MCF 10A (cell line): ENCODE measurements around the gene EEF1AKMT3. TPM values are rescaled to one million over a fixed set of nuclear protein-coding genes. Genes with fewer than 3 reads are reported as not detected.

Source experiments
- BruUV-seq: library from RNA; stranded (reverse); fragments of 400-500 nt; replicated peaks from 2 replicates; lab custom pipeline; 2021; lab: Mats Ljungman, UMichigan
- CTCF ChIA-PET: fragments of 300-600 bp; sonication (Branson Sonifier 250); formaldehyde crosslinking; extraction: SDS; loops from one replicate; lab custom pipeline; 2021; ENCODE audit warnings: antibody characterized with exemption, inconsistent platforms; lab: Yijun Ruan, JAX
- POLR2A ChIA-PET: fragments of 300-600, 350-650 bp; sonication (Branson Sonifier 250); formaldehyde crosslinking; extraction: SDS; loops from one replicate; lab custom pipeline; 2020; ENCODE audit warnings: antibody characterized with exemption, inconsistent platforms; lab: Yijun Ruan, JAX
- DNase-seq: peaks from one replicate; pipeline ENCODE4 v3.0.0-alpha.2; 2018; ENCODE audit not compliant: unreplicated experiment
- H3K27ac Mint-ChIP-seq: one replicate; pipeline ENCODE4 v1.8.0; 2022; ENCODE audit warnings: mild to moderate bottlenecking, low read depth, mixed read lengths; ENCODE audit not compliant: unreplicated experiment
- H3K27me3 Mint-ChIP-seq: one replicate; pipeline ENCODE4 v1.8.0; 2022; ENCODE audit warnings: mixed read lengths; ENCODE audit not compliant: insufficient read depth, unreplicated experiment
- H3K36me3 Mint-ChIP-seq: one replicate; pipeline ENCODE4 v1.8.0; 2022; ENCODE audit warnings: mild to moderate bottlenecking, moderate library complexity, mixed read lengths; ENCODE audit not compliant: insufficient read depth, unreplicated experiment
- H3K4me1 Mint-ChIP-seq: one replicate; pipeline ENCODE4 v1.8.0; 2022; ENCODE audit warnings: mixed read lengths; ENCODE audit not compliant: insufficient read depth, unreplicated experiment
- H3K4me3 Mint-ChIP-seq: one replicate; pipeline ENCODE4 v1.8.0; 2022; ENCODE audit warnings: mild to moderate bottlenecking, moderate library complexity, mixed read lengths; ENCODE audit not compliant: unreplicated experiment
- H3K9me3 Mint-ChIP-seq: one replicate; pipeline ENCODE4 v1.8.0; 2022; ENCODE audit warnings: mixed read lengths; ENCODE audit not compliant: unreplicated experiment
- CTCF ChIP-seq: fragments of 200-600 bp; IDR thresholded peaks from one replicate; pipeline ENCODE4 v1.8.0; 2022; ENCODE audit warnings: antibody characterized with exemption, mild to moderate bottlenecking; ENCODE audit not compliant: unreplicated experiment
- intact Hi-C: fragments of 100-400 bp; cut with micrococcal nuclease; formaldehyde crosslinking; loops from 2 replicates; pipeline ENCODE4 v1.14.1; 2022
- total RNA-seq: library from RNA; stranded (reverse); gene quantifications from 2 replicates; pipeline ENCODE4 v1.2.3, GENCODE V29; 2022

The EEF1AKMT3 gene
- total RNA-seq, 1 experiment from 2014 or later, result 8.1 TPM

- CTCF ChIA-PET, result interaction anchor here (0.6 to 1.8 kb wide), 4 partner anchors 13 to 43 kb away, joined by 3 to 5 read pairs (median 4); partner anchors contain the start of gene AVIL
- H3K27ac Mint-ChIP-seq, result no peak overlapping the region
- POLR2A ChIA-PET, result interaction anchor here (0.5 to 1.1 kb wide), 3 partner anchors 19 to 455 kb away, joined by 3 read pairs; no protein-coding TSS in a partner anchor
- DNase-seq, result no peak
- no TSS peak for BruUV-seq
- intact Hi-C loops, result no loop called here
- TF ChIP-seq CTCF, result peak; percentile 17
- H3K9me3 Mint-ChIP-seq, result no peaks in the 10 kb centered on the region
- H3K27me3 Mint-ChIP-seq, result no peaks in the 10 kb centered on the region
- H3K4me3 Mint-ChIP-seq, result no peak overlapping the region
- peaks cover 29% of the 10 kb centered on the region for H3K4me1 Mint-ChIP-seq
- H3K36me3 Mint-ChIP-seq, result peaks cover 12% of the 10 kb centered on the region
Measured at GRCh38 chr12:57775563-57776246, 3.3 kb downstream of the EEF1AKMT3 start.

GRCh38 chr12:57776247-57776587, 3.8 kb downstream of the EEF1AKMT3 start:
- no peak overlapping the region for H3K4me3 Mint-ChIP-seq
- CTCF ChIA-PET, result interaction anchor here (0.6 to 0.9 kb wide), 2 partner anchors 16 to 193 kb away, joined by 5 read pairs; no protein-coding TSS in a partner anchor
- DNase-seq, result no peak
- H3K27ac Mint-ChIP-seq, result no peak overlapping the region
- no peaks in the 10 kb centered on the region for H3K9me3 Mint-ChIP-seq
- H3K36me3 Mint-ChIP-seq, result peaks cover 12% of the 10 kb centered on the region
- H3K4me1 Mint-ChIP-seq, result peaks cover 26% of the 10 kb centered on the region
- intact Hi-C loops, result no loop called here
- no TSS peak for BruUV-seq
- POLR2A ChIA-PET, result interaction anchor here (0.7 kb wide), 1 partner anchor 69 kb away, joined by 3 read pairs; no protein-coding TSS in a partner anchor
- TF ChIP-seq CTCF, result no peak
- H3K27me3 Mint-ChIP-seq, result no peaks in the 10 kb centered on the region

GRCh38 chr12:57777367-57777766, 5.0 kb downstream of the EEF1AKMT3 start:
- TF ChIP-seq CTCF, result no peak
- intact Hi-C loops, result no loop called here
- Mint-ChIP-seq H3K36me3 (peaks cover 15% of the 10 kb centered on the region), H3K4me1 (peaks cover 28% of the 10 kb centered on the region), H3K27me3 (no peaks in the 10 kb centered on the region), H3K27ac (no peak overlapping the region), H3K9me3 (no peaks in the 10 kb centered on the region), H3K4me3 (no peak overlapping the region)
- POLR2A ChIA-PET, result no interaction called here
- no TSS peak for BruUV-seq
- DNase-seq, result no peak
- CTCF ChIA-PET, result no interaction called here

GRCh38 chr12:57777911-57778310, 5.5 kb downstream of the EEF1AKMT3 start:
- BruUV-seq, result no TSS peak
- TF ChIP-seq CTCF, result no peak
- Mint-ChIP-seq H3K4me1 (peaks cover 30% of the 10 kb centered on the region), H3K27ac (no peak overlapping the region), H3K27me3 (no peaks in the 10 kb centered on the region), H3K36me3 (peaks cover 21% of the 10 kb centered on the region), H3K9me3 (no peaks in the 10 kb centered on the region), H3K4me3 (no peak overlapping the region)
- intact Hi-C loops, result no loop called here
- POLR2A ChIA-PET, result interaction anchor here (0.7 to 1.0 kb wide), 3 partner anchors 22 to 158 kb away, joined by 3 to 6 read pairs (median 3); partner anchors contain the start of gene CDK4
- DNase-seq, result no peak
- CTCF ChIA-PET, result no interaction called here
